ENCODE data around the gene EOLA1. TPM values are rescaled to one million over a fixed set of nuclear protein-coding genes. Genes with fewer than 3 reads are reported as not detected.
"Not testable (repeated sequence)": the region's sequence is repeated elsewhere in the genome, so short reads cannot be mapped to it uniquely, and the experiment has no call there.

Gene EOLA1
- total RNA-seq = 19.0 TPM

DNA sequence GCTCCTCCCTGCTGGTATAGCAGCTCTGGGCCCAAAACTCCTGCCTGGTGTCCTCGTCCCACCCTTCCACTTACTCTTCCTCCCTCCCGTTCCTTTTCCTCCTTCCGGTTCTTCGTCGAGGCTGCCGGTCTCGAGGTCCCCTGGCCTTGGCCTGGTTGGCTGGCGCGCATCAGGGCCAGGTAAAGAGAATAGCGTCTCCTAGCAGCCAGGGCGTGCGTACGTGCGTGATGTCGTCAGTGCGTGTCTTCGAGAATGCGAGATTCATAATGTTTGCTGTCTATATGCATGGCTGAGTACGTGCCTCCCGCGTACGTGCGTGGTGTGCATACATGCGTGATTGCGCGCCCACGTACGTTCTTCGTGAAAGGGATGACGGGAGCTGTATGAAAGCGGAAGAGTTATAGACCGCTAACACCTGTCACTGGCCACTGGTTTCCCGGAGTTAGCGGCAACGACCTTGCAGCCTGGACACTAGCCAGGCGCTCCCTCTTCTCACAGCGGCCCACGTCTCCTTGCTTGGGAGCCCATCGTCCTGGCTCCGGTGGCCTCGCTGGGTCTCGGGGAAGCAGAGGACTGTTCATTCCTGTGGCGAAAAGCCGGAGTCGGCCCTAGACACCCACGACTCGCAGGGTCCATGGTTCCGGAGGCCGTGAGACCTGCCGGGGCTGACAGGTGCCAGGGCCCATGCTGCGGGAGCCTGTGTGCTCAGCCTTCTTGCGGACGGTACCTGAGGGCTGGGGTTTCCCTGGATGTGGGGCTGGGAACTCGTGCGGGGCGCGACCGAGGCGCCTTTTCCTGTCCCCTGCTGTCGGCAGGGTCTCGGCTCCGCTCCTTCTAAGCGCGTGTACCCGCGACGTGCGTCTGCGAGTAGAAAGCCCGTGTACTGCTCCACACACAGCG is at the start of gene EOLA1:
TSS of gene EOLA1 (plus strand) at position 392 of the 900 bp plus-strand sequence. CDS start 4,619 bp downstream, outside the sequence.
- peak; percentile 95 for DNase-seq

DNA sequence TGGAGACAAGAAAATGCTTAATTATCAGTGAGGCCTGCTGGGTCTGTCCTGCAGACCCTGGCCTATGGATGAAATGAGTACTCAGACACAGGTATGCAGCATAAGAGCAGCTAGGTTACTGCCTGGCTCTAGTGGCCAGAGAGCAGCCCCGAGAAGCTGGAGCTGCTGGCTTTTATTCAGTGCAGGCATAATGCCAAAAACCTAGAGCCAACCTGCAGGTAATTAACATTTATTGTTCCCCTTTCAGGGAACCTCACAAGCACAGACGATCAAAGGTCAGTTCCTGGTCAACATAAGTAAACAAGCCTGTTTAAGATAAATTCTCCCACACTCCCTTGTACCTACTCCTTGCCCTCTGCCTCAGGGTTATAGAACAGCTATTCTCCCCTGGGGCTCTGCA is 49.0 kb upstream of the EOLA1 start:
- no peak for DNase-seq

DNA sequence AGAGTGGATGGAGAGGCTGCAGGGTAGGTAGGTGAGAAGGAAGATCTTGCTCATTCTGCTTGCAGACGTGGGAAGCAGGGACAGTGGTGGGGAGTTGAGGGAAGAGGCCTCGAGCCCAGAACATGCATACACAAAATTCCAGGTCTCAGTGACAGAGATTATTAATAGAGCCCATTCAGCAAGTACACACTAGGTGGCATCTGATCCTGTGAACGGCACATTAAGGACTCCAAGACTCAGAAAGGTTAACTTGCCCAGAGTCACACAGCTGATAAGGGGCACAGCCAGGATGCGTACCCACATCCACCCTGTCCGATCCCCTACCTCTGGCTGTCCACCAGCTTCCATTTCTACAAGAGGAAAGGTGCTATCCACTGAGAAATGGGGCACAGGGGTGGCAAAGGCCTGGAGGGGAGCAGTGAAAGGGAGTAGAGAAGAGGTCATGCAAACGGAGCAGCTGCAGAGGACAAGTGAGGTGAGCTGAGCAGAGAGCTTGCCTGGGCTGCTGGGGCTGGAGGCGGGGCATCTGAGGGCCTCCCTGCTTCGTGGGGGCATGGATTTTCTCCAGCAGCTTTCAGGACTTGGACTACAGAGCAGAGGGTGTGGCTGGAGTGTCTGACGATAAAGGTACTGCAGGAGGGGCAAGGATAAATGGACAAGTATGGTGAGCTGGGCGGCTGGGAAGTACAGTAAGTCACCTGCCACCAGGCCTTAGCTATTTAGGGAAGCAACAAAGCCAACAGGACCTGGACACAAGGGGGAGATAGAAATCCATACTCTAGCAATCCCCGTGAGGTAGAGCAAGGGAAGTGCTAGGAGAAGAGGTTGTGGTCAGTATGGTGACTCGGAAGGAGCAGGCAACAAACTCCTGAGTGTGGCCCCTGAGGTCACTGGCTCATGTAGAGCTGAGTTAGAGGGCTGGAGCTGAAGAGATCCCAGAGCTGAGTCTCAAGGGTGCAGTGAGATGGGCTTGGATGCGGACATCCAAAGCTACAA is 46.9 kb upstream of the EOLA1 start:
- DNase-seq = no peak

DNA sequence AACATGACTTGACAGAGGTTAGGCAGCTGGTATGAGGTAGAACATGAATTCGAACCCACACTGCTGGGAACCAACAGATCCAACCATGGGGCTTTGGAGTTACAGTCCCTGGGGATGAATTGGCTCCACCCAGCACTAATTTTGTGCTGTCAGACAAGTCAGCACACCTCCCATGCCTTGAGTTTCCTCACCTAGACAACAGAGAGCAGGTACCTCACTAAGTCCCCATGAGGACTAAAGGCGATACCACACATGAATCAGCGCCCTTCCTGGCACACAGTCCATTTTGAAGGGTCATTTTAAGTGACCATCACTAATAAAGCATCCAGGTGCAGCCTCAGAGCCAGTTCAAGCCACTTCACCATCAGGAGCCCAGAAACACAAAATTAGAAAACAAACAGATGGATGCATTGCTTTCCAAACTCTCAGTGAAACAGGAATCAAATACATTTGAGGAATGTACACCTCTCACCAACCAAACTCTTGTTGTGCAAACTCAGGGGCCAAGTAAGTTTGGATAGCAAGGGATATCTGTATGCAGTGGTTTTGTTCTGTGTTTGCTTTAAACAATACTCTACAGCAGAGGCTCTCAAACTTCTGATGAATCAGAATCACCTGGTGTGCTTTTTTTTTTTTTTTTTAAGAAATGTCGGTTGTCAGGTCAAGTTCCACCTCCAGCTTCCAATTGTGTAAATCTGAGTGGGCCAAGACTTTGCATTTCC is 45.8 kb upstream of the EOLA1 start:
- no peak for DNase-seq

DNA sequence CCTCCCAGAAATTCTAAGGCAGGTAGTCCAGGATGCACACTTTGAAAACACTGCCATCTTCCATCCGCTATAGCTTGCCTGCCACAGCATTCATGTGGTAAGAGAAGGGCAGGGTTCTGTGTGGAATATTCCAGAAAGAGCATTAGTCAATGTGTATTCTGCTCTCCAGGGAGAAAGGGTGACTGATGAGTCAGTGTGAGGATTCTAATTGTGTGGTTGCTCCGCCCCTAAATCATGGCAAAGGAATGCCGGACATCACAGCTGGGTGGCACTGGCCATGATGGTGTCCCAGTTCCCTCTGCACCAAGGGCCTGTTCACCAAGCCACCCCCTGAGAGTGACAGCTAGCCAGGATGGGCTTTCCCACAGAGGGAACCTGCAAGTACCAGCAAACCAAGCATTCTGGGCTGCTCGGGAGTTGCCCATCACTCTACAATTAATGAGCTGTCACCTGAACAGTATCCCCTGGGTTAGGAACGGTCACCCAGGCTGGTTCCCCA is 45.2 kb upstream of the EOLA1 start:
- no peak for DNase-seq

DNA sequence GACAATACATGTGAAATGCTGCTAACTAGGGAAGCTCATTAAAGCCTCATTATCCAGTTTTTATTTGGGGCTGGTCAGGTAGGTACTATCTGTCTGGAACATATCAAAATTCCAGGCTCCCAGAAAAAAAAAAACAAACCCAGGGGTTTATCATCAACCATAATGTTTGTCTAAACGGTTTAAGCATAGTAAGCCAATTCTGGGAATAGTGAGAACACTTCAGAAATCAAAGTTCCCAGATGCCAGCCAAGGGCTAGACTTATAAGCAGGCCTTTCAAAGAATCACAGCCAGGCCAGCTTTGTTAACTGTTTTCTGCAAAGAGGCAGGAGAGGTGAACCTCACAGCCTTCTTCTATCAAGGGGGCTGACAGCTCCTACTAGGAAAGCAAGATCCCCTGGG is 43.8 kb upstream of the EOLA1 start:
- no peak for DNase-seq

DNA sequence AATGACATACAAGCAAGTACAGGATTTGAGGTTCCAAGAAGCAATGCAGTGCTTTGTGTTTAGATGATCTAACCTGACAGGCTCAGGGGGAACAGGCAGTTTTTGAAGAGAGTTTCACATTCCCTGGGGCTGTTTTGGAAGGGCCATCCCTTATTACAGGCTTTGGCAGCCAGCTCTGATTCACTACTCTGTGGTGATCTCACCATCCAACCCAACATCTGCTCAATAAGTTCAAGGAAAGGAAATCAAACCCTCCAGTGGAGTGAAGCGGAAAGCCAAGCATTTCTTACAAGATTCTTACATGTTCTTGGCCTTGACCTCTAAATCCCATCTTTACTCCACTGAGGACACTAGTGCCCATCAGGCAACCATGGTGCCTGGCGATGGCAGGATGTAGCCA is 43.2 kb upstream of the EOLA1 start:
- no peak for DNase-seq

DNA sequence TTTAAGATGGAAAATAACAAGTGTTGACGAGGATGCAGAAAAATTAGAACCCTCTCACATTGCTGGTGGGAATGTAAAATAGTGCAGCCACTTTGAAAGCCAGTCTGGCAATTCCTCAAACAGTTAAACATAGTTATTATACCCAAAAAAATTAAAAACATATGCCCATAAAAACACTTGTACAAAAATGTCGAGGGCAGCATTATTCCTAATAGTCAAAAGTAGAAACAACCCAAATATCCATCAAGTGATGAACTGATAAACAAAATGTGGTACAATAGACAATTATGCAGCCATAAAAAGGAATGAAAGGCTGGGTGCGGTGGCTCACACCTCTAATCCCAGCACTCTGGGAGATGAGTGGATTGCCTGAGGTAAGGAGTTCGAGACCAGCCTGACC is 42.0 kb upstream of the EOLA1 start:
- DNase-seq = no peak

DNA sequence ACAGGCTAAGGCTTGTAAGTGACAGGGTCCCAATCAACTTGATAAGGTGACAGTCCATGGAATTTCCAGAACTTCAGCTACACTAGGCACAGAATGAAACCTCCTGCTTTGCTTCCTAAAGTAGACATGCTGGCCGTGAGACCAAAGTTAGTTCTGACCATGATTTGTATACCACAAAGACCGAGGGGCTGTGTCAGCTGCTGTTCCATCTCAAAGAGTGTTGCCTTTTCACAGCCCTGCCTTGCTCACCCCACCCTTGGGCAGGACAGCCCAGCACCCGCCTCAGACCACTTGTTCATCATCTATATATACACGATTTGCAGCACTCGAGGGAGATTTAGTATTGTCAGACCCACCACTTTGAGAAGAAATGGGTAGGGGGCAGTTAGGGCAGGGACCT is 41.0 kb upstream of the EOLA1 start:
- no peak for DNase-seq

DNA sequence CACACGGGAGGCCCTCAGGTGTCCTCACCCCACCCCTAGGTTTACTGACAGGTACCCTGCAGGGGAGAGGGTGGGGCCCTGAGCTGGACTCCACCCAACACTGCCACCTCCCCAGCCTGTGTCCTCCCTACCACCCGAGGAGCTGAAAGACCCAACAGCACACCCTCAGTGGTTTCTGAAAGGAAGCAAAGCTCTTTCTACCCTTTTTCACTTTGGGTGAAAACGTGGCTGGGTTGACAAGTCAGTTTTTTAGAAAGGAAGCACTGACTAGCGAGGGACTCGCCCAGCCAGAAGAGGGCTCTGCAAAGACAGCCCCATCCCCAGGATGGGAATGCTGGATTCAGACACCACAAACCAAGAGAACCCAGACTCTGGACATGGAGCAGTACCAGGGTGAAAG is 37.9 kb upstream of the EOLA1 start:
- not testable (repeated sequence) for DNase-seq

DNA sequence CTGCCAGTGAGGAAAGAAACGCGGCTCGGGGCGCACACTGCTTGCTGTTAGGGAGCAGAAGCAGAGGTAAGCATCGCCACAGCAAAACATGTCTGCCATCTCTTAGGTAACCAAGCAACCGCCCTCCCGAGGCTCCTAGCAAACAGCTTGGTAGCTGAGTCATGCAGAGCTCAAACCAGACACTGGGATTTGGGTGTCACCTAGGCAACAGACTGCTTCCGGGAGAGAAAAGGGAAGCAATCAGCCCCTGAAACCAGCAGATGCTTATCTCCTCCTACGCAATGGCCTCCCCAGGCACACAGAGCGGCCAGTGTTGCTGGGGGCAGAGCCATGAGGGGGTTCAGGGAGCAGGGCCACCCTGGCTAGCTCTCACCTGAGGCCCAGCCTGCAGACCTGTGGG is 37.4 kb upstream of the EOLA1 start:
- not testable (repeated sequence) for DNase-seq

DNA sequence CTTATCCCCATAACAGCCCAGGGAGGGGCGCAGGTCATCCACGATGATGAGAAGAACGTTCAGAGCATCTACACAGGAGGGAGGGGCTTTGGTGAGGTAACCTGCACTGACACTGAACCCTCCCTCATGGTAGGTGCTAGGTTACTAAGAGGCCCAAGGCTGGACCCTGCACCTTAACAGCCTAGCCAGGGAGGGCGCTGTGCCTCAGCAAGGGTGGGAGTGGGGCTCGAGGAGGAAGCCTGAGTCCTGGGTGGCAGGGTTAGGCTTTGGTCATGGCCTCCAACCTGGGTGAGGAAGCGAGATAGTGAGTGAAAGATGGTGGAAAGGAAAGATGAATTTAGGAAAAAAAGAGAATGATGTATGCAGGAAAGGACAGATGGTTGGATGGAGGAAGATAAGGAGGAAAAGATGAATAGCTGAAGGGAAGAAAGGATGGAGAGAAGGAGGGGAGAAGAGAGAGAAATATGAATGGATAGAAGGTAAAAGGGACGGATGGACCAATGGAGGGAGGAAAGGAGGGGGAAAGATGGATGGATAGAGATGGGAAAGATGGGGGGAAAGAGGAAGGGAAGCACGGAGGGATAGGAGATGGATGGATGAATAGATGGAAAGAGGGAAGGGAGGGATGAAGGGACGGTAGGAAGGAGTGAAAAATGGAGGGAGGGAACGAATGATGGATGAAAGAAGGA is 36.4 kb upstream of the EOLA1 start:
- no peak for DNase-seq

DNA sequence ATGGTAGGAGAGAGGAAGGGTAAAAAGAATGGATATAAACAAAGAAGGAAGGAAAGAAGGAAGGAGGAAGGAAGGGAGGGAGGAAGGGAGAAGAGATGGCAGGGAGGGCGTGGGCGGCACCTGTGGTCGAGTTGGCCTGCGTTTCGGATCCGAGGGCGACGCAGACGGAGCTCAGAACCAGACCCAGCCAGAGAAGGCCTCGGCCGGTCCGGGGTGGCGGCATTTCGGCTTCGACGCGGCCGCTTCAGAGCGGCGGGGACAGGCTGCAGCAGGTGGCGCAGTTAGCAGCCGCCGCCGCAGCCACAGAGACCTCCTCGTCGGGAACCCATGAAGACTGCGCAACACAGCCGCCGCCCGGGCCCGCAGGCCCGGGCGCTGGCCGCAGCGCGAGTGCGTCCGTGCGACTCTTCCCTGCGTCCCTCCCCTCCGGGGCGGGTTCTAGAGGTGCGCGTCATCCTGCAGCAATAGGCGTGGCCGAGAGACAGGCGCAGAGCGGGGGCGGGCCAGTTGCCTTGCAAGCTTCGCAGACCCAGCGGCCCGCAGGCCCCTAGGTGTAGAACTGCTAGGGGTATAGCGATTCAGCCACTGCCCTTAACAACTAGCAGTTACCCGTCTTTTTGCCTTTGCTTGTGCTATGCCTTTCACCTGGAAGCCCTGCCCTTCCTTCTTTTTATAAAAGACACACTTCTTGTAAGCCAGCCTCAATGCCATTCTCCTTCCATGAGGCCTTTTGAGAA is 35.7 kb upstream of the EOLA1 start, which contains the start of gene IDS:
TSS of gene IDS (minus strand) at position 392 of the 737 bp plus-strand sequence. CDS start at position 223, 169 bp downstream.
- peak; percentile 94 for DNase-seq

DNA sequence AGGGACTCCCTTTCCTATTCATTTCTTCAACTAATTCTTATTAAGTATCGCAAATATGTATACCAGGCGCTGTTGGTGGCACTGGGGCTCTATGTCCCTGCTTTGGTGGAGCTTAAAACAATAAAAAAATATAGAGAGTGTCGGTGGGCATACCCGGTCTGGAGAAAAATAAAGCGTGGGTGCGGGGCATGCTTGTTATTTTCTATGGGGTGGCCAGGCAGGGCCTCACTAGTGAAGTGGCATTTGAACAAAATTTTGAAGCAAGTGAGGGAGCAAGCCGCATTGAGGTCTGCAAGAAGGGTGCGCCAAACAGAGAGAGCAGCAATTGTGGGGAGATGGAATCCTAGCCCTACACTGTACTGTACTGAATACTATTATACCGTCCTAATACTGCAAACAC is 35.1 kb upstream of the EOLA1 start:
- DNase-seq = no peak

DNA sequence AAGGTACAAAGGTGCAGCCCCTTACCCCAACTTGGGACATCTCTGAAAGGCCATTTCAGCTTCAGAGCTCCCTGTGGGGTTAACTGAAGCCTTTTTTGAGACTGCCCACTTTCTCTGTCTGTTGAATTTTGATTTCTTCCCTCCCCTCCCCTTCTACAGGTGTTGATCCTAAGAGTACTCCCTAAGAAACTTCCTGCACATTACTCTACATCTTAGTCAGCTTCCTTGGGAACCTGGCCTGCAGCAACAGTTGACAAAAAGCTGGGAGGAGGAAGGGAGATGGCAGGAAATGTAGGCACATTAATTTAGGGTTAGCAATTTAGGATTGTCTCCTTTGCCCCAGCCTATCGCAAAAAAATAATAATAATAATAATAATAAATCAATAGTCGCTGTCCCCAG is 34.5 kb upstream of the EOLA1 start:
- no peak for DNase-seq

DNA sequence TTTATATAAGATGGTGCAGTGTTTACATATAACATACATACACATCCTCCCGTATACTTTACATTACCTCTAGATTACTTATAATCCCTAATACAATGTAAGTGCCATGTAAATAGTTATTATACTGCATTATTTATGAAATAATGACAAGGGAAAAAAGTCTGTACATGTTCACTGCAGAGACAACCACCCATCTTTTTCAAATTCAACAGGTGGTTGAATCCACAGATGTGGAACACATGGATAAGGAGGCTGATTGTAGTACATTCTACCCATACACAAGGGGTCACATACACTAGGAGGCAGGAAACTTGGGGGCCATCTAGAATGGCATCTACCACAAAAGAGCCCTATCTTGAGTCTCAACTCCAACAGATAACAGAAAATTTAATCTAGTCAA is 32.3 kb upstream of the EOLA1 start:
- DNase-seq = no peak

DNA sequence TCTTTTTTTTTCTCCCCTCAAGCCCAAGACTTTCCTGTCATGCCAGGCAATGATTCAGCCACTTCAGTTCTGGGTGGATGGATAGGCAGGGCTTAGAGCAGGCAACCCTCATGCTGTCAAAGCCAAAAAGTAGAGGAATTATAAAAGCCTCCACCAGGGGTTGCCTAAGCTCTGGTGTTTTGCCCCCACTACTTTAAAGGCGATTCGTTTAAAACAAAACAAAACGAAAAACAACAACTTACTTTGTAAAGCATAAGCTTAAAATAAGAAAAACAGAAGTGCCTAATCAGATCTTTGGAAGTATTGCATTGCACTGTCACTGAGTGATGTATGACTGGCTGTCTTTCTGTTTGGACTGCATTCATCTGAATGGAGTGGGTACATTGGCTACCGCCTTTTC is 30.4 kb upstream of the EOLA1 start:
- DNase-seq = no peak

DNA sequence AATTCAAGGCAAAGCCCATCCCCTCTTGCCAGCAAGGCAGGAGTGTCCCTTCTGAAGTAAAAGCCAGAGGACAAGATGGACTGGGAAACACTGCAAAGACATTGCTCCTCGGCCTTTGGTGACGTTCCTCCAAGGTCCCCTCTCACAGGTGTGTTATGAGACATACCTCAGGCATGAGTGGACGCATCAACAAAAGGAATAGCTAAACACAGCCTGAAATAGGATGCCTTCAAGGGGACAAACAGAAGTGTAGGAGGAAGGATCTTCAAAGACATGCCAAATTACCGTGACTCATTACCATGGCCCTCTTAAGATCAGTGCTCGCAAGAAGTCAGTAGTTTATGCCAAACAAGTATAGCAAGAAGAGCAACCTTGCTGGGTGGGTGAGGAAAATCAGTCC is 29.7 kb upstream of the EOLA1 start:
- DNase-seq = no peak

DNA sequence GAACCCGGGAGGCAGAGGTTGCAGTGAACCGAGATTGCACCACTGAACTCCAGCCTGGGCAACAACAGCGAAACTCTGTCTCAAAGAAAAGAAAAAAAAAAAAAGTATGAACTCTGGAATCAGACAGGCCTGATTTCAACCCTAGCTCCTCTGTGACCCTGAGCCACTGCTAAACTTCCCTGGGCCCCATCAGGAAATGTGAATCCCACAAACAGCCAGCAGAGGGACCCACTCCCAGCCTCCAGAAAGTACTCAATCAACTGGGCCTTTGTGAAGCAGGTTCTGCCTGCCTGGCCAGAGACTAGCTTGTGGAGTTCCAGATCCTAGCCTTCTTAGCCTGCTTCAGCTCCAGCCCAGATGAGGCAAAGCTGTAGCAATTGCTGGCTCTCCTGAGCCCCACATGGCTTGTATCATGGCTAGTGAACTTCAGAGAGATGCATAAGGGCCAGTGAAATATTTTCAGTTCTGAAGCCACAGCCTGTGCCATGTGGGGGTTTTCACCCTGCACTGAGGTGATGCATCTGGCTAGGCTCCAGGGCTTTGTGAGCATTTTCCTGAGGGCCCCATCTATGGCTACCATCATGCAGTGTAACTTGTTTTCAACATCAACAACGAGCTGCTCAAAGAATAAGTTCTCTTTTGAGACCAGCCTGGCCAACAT is 28.5 kb upstream of the EOLA1 start:
- peak; percentile 52 for DNase-seq

DNA sequence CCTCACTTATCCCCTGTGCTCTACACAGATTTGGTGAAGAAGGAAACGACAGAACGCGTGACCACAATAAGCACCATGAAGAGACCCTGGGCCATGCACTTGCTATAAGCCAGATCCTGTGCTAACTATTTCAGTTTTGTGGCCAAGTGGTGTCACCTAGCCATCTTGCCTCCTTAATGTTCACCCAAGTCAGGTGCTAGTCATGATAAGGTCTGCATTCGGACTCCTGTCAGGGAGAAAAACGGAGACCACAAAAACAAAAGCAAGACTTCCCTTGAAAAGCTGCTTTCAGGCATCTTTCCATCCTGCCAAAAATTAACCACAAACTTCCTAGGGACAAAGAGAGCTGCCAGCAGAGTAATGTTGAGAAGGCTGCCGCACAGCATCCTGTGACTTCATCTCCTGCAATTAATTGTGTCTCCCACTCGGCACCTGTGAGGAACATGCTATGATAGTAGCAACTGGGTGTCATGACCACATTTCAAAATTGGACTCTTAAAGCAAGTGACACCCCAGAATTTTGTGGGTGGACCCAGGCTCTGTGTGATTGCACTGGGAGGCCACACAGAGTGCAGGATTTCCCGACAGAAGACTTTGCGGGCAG is 26.9 kb upstream of the EOLA1 start:
- no peak for DNase-seq
